ENCODE results near the gene MEST. TPM values are rescaled to one million over a fixed set of nuclear protein-coding genes. Genes with fewer than 3 reads are reported as not detected.
"Not testable (repeated sequence)": the region's sequence is repeated elsewhere in the genome, so short reads cannot be mapped to it uniquely, and the experiment has no call there.

MEST gene
- total RNA-seq = 15.3 and 52.6 TPM in 2 replicates

GRCh38 chr7:130491841-130492522, at the start of gene MEST:
Gene MEST (plus strand): TSS chr7:130492085. CDS start chr7:130492314, 229 bp downstream.
- no peak for DNase-seq (ENCODE audit: extremely low read depth, low read depth, low spot score)

- DNase-seq (ENCODE audit: extremely low read depth, low read depth, low spot score) = no peak
Measured at GRCh38 chr7:130442601-130443000, 49.3 kb upstream of the MEST start.

DNA sequence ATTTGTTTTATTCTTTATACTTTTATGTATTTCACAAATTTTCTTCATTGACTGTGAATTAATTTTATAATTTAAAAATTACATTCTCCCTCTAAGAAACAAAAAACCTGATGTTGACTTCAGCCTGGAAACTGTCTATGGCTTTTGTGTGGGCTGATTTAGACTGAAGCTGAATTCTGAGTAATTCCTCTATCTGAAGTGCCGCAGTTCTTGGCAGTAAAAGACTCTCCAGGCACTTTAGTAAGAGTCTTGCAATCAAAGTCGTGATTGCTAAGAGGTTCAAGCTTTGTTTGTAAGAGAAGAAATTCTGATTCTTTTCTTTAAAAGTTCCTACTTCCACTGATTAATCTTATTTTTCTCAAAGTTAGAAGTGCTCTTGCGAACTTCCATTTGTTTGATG, 47.7 kb upstream of the MEST start:
- DNase-seq (ENCODE audit: extremely low read depth, low read depth, low spot score) = no peak

DNA sequence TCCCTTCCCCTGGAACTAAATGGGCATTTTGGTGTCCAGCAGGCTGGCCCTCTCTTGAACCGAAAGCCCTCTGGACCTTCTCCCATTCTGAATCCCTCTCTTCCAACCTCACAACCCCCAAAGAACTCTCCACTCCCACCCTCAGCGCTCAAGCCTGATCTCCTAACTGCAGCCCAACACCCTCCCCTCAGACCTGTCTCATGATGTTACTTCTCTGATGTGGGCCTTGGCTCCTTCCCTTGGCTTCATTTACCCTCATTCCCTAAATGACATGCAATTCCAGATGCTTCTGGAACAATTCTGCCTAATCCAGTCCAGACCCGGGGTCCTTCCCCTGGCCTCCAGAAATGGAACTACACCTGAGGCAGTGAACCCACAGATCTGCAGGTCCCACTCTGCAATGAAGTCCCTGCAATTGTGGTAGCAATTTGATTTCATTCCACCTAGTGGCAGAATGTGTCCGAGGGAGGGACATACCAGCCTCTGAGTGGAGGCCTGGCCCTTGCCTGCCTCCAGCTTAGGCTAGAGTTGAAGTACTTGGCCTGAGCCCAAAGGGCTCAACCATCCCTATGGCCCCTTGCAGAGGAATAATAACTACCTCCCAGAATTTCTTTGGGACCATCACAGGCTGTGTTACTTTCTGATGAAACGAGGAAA, 47.0 kb upstream of the MEST start:
- no peak for DNase-seq (ENCODE audit: extremely low read depth, low read depth, low spot score)

DNA sequence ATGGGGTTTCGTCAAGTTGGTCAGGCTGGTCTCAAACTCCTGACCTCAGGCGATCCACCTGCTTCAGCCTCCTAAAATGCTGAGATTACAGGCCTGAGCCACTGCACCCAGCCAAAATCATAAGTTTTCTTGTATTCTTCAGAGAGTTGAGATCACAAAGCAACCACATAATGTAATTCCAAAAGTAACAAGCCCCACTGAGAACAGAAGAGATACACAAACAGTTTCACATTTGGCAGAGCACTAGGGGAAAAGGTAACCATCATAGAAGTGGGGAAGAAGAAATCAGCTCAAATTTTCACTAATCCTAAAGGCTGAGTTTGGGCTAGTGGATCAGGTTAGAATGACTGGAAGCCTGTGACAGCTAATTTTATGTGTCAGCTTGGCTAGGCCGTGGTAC, 45.6 kb upstream of the MEST start:
- DNase-seq (ENCODE audit: extremely low read depth, low read depth, low spot score) = no peak

DNA sequence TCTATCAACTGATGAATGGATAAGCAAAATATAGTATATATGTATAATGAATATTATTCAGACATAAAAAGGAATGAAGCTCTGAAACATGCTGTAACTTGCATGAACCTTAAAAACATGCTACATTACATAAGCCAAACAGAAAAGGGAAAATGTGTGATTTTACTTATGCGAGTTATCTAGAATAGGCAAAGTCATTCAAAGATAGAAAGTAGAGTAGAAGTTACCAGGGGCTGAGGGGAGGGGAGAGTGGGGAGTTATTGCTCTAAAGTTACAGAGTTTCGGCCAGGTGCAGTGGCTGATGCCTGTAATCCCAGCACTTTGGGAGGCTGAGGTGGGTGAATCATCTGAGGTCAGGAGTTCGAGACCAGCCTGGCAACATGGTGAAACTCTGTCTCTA, 40.5 kb upstream of the MEST start:
- DNase-seq (ENCODE audit: extremely low read depth, low read depth, low spot score) = not testable (repeated sequence)

DNA sequence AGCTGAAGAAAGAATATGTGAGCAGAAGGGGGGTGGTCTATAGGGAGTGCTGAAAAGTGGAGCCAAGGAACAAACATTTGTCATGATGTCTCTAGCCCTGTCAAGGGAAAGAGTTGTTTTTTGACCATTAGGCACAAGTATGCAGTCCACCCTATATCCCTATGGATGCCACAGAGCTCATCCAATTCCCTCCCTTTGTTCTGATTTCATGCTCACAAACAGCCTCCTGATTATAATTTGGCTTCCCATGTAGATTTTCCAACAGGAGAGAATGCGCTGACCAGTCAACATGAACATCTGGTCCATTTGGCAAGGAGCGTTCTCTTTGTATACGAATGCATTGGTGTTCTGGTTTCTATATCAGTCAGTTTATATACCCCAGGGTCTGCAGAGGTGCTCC, 38.9 kb upstream of the MEST start:
- no peak for DNase-seq (ENCODE audit: extremely low read depth, low read depth, low spot score)

- no peak for DNase-seq (ENCODE audit: extremely low read depth, low read depth, low spot score)
Measured at GRCh38 chr7:130454959-130455358, 36.9 kb upstream of the MEST start.

DNA sequence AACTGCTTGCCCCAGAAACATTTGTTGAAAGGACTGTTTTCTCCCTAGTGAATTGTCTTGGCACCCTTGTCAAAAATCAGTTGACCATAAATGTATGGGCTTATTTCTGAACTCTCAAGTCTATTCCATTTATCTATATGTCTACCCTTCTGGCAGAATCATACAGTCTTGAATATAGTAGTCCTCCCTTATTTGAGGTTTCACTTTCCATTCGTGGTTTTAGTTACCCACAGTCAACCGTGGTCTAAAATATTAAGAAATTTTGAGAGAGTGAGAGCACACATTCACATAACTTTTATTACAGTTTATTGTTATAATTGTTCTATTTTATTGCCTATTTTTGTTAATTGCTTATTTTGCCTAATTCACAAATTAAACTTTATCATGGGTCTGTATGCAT, 33.6 kb upstream of the MEST start:
- DNase-seq (ENCODE audit: extremely low read depth, low read depth, low spot score) = no peak

DNA sequence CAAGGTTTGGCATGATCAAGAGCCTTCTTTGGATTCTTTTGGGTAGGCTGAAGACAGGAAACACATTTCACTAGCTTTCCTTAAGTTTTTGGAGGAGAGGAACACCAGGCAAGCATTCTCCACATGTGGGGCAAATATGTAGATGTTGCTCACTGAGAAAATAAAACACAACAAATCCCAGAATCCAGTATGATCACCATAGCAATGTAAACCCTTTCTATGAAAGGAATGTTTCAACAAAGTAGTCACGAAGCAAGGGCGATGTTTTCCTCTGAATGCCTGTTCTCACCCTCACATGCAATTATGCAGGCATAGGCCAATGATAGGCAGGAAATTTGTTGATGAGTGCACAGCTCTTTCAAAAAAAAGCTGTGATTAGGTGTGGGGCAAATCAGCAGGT, 30.6 kb upstream of the MEST start:
- DNase-seq (ENCODE audit: extremely low read depth, low read depth, low spot score) = no peak

DNA sequence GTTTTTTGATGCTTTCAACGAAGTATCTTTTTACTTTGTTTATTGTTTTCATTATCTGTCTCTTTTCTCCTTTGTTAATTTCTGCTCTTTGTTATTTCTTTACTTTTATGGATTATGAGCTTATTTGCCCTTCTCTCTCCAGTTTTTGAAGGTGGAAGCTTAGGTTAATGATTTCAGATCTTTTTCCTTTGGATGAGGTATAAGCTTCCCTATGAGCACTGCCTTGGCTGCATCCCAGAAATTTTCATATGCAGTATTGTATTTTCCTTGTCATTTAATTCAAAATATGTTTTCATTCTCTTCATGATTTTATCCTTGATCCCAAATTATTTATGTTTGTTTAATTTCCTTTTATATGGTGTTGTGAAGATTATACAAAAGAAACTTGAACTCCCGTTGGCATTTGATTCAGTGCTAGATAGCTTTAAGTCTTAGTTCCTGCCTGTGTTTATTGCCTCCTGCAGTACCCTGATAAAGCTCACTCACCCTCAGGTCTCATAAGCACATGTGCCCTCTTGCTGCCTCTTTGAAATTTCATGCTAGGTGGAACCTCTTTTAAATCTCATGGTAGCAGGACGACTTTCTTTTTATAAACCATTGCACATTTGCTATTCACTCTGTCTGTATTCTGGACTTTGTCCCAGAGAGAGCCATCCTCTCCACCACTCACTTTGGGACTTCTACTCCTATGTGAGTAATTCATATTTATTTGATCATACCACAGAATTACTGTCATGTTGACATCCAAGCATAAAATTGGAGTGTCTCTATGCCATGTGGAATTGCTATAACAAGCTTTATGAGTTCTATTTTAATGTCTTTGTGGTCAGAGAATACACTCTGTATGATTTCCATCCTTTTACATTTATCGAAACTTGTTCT, 28.1 kb upstream of the MEST start:
- no peak for DNase-seq (ENCODE audit: extremely low read depth, low read depth, low spot score)

- no peak for DNase-seq (ENCODE audit: extremely low read depth, low read depth, low spot score)
Measured at GRCh38 chr7:130468612-130469011, 23.3 kb upstream of the MEST start.

GRCh38 chr7:130471974-130472373, 19.9 kb upstream of the MEST start:
- no peak for DNase-seq (ENCODE audit: extremely low read depth, low read depth, low spot score)

GRCh38 chr7:130473289-130473688, 18.6 kb upstream of the MEST start:
- DNase-seq (ENCODE audit: extremely low read depth, low read depth, low spot score) = no peak

GRCh38 chr7:130473876-130474275, 18.0 kb upstream of the MEST start:
- DNase-seq (ENCODE audit: extremely low read depth, low read depth, low spot score) = no peak

- DNase-seq (ENCODE audit: extremely low read depth, low read depth, low spot score) = no peak
Measured at GRCh38 chr7:130475776-130476175, 16.1 kb upstream of the MEST start.

DNA sequence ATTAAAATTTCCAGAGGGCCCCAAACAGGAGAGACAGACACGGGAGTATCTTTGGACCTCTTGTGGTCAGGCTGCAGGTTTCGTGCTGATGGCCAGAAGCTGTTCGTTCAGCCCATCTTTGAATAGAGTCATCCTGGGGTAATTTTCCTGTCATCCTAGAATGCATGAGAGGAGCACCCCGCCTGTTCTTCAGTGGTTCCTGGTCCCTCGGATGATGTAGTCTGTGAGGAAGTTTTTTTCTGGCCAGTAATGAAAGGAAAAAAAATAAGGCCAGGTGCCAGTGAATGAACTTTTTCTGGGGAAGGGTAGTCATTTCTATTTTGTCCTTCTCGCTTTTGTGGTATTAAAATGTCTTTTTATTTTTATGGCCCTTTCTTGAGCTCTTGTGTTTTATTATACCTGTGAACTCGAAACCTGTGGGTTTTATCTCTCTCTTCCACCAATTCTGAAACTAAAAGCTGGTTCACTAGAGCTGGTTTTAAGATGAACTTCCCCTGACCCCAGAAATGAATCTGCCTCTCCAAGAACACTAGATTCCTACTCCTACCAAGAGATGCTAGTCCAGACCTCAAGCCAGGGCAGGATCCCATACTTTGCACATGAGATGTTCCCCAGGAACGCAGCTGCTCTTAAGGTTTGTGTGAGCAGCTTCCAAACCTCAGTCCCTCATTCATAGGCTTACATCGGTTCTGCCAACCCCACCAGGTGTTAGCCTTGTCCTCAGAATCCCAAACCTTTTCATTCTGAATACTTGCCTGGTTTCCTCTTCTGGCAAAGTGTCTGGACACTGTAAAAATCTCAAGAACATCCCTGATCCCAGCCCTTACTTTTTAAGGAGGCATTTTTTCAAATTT, 15.4 kb upstream of the MEST start:
- DNase-seq (ENCODE audit: extremely low read depth, low read depth, low spot score) = no peak

DNA sequence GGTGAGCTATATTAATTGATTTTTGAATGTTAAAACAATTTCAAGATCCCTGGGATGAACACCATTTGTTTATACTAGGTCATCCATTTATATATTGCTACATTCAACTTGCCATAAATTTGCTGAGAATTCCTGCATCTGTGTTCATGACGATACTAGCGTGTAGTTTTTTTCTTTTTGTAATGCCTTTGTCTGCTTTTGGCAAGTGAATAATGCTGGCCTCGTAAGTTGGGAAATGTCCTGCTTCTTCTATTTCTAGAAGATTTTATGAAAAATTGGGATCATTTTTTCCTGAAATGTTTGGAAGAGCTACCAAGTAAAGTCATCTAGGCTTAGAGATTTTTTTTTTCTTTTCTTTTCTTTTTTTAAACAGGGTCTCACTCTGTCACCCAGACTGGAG, 12.9 kb upstream of the MEST start:
- no peak for DNase-seq (ENCODE audit: extremely low read depth, low read depth, low spot score)

DNA sequence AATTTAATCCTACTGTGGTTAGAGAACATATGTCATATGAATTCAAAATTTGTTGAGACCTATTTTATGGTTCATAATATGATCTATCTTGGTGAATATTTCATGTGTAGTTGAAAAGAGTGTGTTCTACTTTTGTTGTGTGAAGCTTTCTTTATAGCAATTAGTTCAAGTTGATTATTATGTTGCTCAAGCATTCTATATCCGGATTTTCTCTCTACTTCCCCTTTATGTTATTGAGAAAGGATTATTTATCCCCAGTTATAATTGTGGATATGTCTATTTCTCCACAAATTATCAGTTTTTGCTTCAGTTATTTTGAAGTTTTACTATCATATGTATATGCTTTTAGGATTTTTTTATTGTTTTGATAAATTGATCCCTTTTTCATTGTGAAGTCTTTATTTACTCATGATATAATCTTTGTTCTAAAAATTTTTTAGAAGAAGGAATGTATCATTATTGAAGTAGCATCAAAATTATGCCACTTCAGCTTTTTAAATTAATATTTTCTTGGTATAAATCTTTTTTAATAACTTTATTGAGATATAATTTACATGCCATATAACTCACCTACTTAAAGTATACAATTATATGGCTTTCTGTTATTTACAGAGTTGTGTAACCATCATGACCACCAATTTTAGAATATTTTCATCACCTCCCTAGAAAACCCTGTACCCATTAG, 12.0 kb upstream of the MEST start:
- no peak for DNase-seq (ENCODE audit: extremely low read depth, low read depth, low spot score)

- no peak for DNase-seq (ENCODE audit: extremely low read depth, low read depth, low spot score)
Measured at GRCh38 chr7:130481898-130482297, 10.0 kb upstream of the MEST start.

Measured in glomerular endothelial cell (primary cell).